ENCODE data around the gene GNG3. TPM values are rescaled to one million over a fixed set of nuclear protein-coding genes. Genes with fewer than 3 reads are reported as not detected.

Gene GNG3
- polyA plus RNA-seq, 3 donors, result 0.23 TPM; not detected in 2

DNA sequence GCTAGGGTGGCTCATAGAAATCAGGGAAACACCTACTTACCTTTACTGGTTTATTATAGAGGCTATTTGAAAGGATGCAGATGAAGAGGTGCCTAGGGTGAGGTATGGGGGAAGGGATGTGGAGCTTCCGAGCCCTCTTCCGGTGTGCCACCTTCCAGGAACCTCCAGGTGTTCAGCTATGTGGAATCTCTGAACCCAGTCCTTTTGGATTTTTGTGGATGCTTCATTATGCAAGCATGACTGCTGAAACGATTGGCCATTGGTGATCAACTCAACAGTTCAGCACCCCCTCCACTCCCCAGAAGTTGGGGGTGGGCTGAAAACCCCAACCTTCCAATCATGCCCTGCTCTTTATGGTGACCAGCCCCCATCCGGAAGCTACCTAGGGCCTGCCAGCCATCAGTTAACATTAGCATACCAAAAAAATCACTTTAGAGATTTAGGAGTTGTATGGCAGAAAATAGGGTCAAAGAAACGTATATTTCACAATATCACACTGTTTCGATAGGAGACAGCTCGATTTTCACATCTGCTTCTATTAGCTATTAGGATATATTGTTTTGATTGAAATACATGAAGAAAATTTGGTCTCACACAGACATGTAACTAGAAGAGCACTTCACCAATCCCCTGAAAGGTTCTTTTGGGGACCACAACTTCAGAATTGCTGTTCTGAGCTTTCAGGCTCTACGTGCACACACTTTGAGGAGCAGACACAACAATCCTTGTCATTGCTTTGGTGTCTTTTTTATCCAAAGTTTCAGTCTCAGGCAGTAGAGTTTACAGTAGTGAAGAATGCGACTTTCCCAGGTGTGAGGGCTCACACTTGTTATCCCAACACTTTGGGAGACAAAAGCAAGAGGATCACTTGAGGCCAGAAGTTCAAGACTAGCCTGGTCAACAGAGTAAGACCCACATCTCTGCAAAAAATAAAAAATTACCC, 50.6 kb downstream of the GNG3 start:
- no peaks in the 10 kb centered on the region for H3K27me3 ChIP-seq (ENCODE audit: control insufficient read depth in 2 of 2, insufficient read depth in 2 of 2, low read length in 2 of 2)

More for the DNA sequence above, 50.6 kb downstream of the GNG3 start:
- Histone ChIP-seq H3K36me3 (replicated peaks in 1 of 2; ENCODE audit: control insufficient read depth in 1 of 2, insufficient read depth in 2 of 2, low read length in 2 of 2) (no peaks in the 10 kb centered on the region), H4K20me1 (ENCODE audit: insufficient read depth, low read length) (no peaks in the 10 kb centered on the region), H2AFZ (ENCODE audit: insufficient read depth, low read depth, low read length, poor library complexity, severe bottlenecking) (no peak overlapping the region), H3K27ac (ENCODE audit: low read depth in 1 of 2, low read length in 2 of 2) (no peak overlapping the region), H3K4me1 (ENCODE audit: control insufficient read depth in 1 of 2, insufficient read depth in 2 of 2, low read length in 2 of 2) (peaks cover 20 to 30% of the 10 kb centered on the region in 2 donors), H3K4me3 (replicated peaks in 1 of 3; ENCODE audit: low read depth in 2 of 3, low read length in 3 of 3) (no peak overlapping the region), H3K9me3 (replicated peaks in 1 of 2; ENCODE audit: control insufficient read depth in 1 of 2, insufficient read depth in 1 of 2, low read length in 2 of 2) (no peaks in the 10 kb centered on the region), H3K79me2 (ENCODE audit: insufficient read depth, low read length) (peaks cover 23% of the 10 kb centered on the region), H3K4me2 (replicated peaks; ENCODE audit: extremely low read depth, low read length, poor library complexity, severe bottlenecking) (no peak overlapping the region), H3K9ac (ENCODE audit: insufficient read depth, low read length, poor library complexity, severe bottlenecking) (no peak overlapping the region)
- Mint-ChIP-seq H3K4me3 (no peak overlapping the region), H3K4me1 (peaks cover 21% of the 10 kb centered on the region), H3K27me3 (ENCODE audit: low read depth in 3 of 3) (peaks cover 1 to 3% (median 2%) of the 10 kb centered on the region in 3 donors), H3K27ac (peak overlapping the region in 1 of 7 donors; percentile 25), H3K9me3 (no peaks in the 10 kb centered on the region), H3K36me3 (peaks cover 4 to 6% of the 10 kb centered on the region in 2 donors)
- 92% methylated on average over 3 of the region's 9 CpGs for WGBS (ENCODE audit: insufficient coverage)
- TF ChIP-seq CTCF (IDR thresholded peaks at IDR 0.05), result no peak
- intact Hi-C loops (cut with micrococcal nuclease), result no loop called here
- DNase-seq, result no peak

Small RNA genes lying within 50 kb of the gene (small RNA-seq; reads per million reads assigned to genes)
- gene SNORA57 (ENCODE audit: insufficient read length, low read depth), result not detected

Other genes starting within 250 kb of the GNG3 start
- gene AHNAK, start 160.9 kb upstream of the GNG3 start, polyA plus RNA-seq, result 100 to 1,000 TPM in 2 of 3 donors, 10 to 100 TPM in 1; 80.0 to 201 (median 103) TPM
- 100 to 1,000 TPM; 490 to 603 (median 491) TPM for gene EEF1G, start 133.8 kb upstream of the GNG3 start, polyA plus RNA-seq
- gene TUT1, start 116.2 kb upstream of the GNG3 start, polyA plus RNA-seq, result 10 to 100 TPM in 1 of 3 donors, 1 to 10 TPM in 2; 1.8 to 16.3 (median 2.1) TPM
- 10 to 100 TPM; 14.0 to 38.6 (median 17.6) TPM for gene MTA2, start 105.8 kb upstream of the GNG3 start, polyA plus RNA-seq
- gene EML3, start 94.9 kb upstream of the GNG3 start, polyA plus RNA-seq, result 100 to 1,000 TPM in 1 of 3 donors, 10 to 100 TPM in 1, 1 to 10 TPM in 1; 7.2 to 131 (median 10.6) TPM
- gene ROM1, start 94.4 kb upstream of the GNG3 start, polyA plus RNA-seq, result 1 to 10 TPM in 1 of 3 donors, under 1 TPM in 2; 0.51 to 1.4 (median 0.75) TPM
- 10 to 100 TPM; 18.5 to 44.9 (median 19.0) TPM for gene B3GAT3, start 85.7 kb upstream of the GNG3 start, polyA plus RNA-seq
- gene GANAB, start 61.1 kb upstream of the GNG3 start, polyA plus RNA-seq, result 100 to 1,000 TPM in 2 of 3 donors, 10 to 100 TPM in 1; 99.7 to 116 (median 109) TPM
- 10 to 100 TPM in 1 of 3 donors, 1 to 10 TPM in 2; 4.2 to 16.0 (median 9.9) TPM for gene INTS5, start 54.4 kb upstream of the GNG3 start, polyA plus RNA-seq
- gene C11orf98, start 42.5 kb upstream of the GNG3 start, polyA plus RNA-seq, result 10 to 100 TPM; 25.9 to 78.2 (median 74.6) TPM
- 1 to 10 TPM in 2 of 3 donors, under 1 TPM in 1; 0.73 to 4.9 (median 1.4) TPM for gene CSKMT, start 42.4 kb upstream of the GNG3 start, polyA plus RNA-seq
- 1 to 10 TPM; 3.3 to 7.9 (median 7.2) TPM for gene UQCC3, start 36.0 kb upstream of the GNG3 start, polyA plus RNA-seq
- gene LBHD1, start 35.4 kb upstream of the GNG3 start, polyA plus RNA-seq, result 1 to 10 TPM; 1.9 to 9.1 (median 2.9) TPM
- 100 to 1,000 TPM in 2 of 3 donors, 10 to 100 TPM in 1; 93.9 to 147 (median 106) TPM for gene UBXN1, start 28.6 kb upstream of the GNG3 start, polyA plus RNA-seq
- not detected for gene LRRN4CL, start 18.1 kb upstream of the GNG3 start, polyA plus RNA-seq
- gene BSCL2, start 252 bp upstream of the GNG3 start, polyA plus RNA-seq, result 10 to 100 TPM; 43.5 to 65.7 (median 63.3) TPM
- 10 to 100 TPM in 1 of 3 donors, under 1 TPM in 2; 0.33 to 13.8 (median 0.88) TPM for gene HNRNPUL2, start 19.8 kb downstream of the GNG3 start, polyA plus RNA-seq
- gene TTC9C, start 20.8 kb downstream of the GNG3 start, polyA plus RNA-seq, result 10 to 100 TPM; 17.9 to 21.6 (median 20.4) TPM
- 1 to 10 TPM; 1.7 to 4.5 (median 2.0) TPM for gene ZBTB3, start 46.5 kb downstream of the GNG3 start, polyA plus RNA-seq
- gene POLR2G, start 53.9 kb downstream of the GNG3 start, polyA plus RNA-seq, result 100 to 1,000 TPM; 162 to 243 (median 231) TPM
- gene TAF6L, start 63.7 kb downstream of the GNG3 start, polyA plus RNA-seq, result 10 to 100 TPM in 1 of 3 donors, 1 to 10 TPM in 2; 5.1 to 35.5 (median 5.3) TPM
- gene TMEM179B, start 79.7 kb downstream of the GNG3 start, polyA plus RNA-seq, result 100 to 1,000 TPM in 2 of 3 donors, 10 to 100 TPM in 1; 95.8 to 236 (median 220) TPM
- gene TMEM223, start 84.3 kb downstream of the GNG3 start, polyA plus RNA-seq, result 10 to 100 TPM in 2 of 3 donors, 1 to 10 TPM in 1; 5.7 to 20.4 (median 19.6) TPM
- 100 to 1,000 TPM in 1 of 3 donors, 10 to 100 TPM in 2; 50.1 to 748 (median 70.6) TPM for gene NXF1, start 97.8 kb downstream of the GNG3 start, polyA plus RNA-seq
- 10 to 100 TPM; 36.4 to 39.6 (median 38.5) TPM for gene STX5, start 124.4 kb downstream of the GNG3 start, polyA plus RNA-seq
- gene TEX54, start 125.2 kb downstream of the GNG3 start, polyA plus RNA-seq, result under 1 TPM in 1 of 3 donors, not detected in 2; 0.74 TPM
- 10 to 100 TPM; 14.2 to 52.5 (median 18.4) TPM for gene WDR74, start 131.9 kb downstream of the GNG3 start, polyA plus RNA-seq
- gene SLC3A2, start 173.2 kb downstream of the GNG3 start, polyA plus RNA-seq, result 100 to 1,000 TPM; 156 to 231 (median 189) TPM
- not detected for gene CHRM1, start 213.7 kb downstream of the GNG3 start, polyA plus RNA-seq